Panc1 (cell line): ENCODE measurements around the gene VASN. TPM values are rescaled to one million over a fixed set of nuclear protein-coding genes. Genes with fewer than 3 reads are reported as not detected.

ENCODE experiments used
- ATAC-seq: fragments of 200-7000 bp; cut with Tn5 transposase; 2 replicates; pipeline ENCODE4 v1.9.1; 2020; ENCODE audit warnings: mild to moderate bottlenecking, moderate library complexity
- BruUV-seq: library from RNA; stranded (reverse); fragments of 400-500 nt; replicated peaks from 2 replicates; lab custom pipeline; 2021; lab: Mats Ljungman, UMichigan
- CTCF ChIA-PET: fragments of 300-600 bp; sonication (Branson Sonifier 250); formaldehyde crosslinking; loops from one replicate; lab custom pipeline; 2022; ENCODE audit warnings: antibody characterized with exemption; lab: Charles Lee
- POLR2A ChIA-PET: fragments of 300-600 bp; sonication (Branson Sonifier 250); formaldehyde crosslinking; loops from one replicate; lab custom pipeline; 2022; ENCODE audit warnings: antibody characterized with exemption; lab: Charles Lee
- DNase-seq: peaks from one replicate; pipeline ENCODE4 v3.0.0-alpha.2; 2010; ENCODE audit warnings: low read depth, low spot score
- H3K27ac ChIP-seq: 2 replicates; pipeline ENCODE4 v1.5.1; 2011; ENCODE audit warnings: mild to moderate bottlenecking, low read length, inconsistent platforms
- H3K27me3 ChIP-seq: fragments of 200-500 bp; sonication (Bioruptor generic); 2 replicates; pipeline ENCODE4 v1.6.0; 2014; ENCODE audit warnings: low read length, inconsistent platforms; ENCODE audit not compliant: control insufficient read depth, insufficient read depth
- H3K36me3 ChIP-seq: fragments of 200-500 bp; sonication (Bioruptor generic); 2 replicates; pipeline ENCODE4 v1.5.1; 2014; ENCODE audit warnings: inconsistent platforms, mild to moderate bottlenecking, low read length, moderate library complexity; ENCODE audit not compliant: control insufficient read depth, insufficient read depth
- H3K4me1 ChIP-seq: 2 replicates; pipeline ENCODE4 v1.5.1; 2011; ENCODE audit warnings: inconsistent platforms, mild to moderate bottlenecking, low read length, moderate library complexity; ENCODE audit not compliant: control insufficient read depth, insufficient read depth
- H3K4me3 ChIP-seq, 2 experiments: 2 replicates each; pipeline ENCODE4 v1.5.1; 2011 to 2012; ENCODE audit warnings: low read depth in 2 of 2, low read length in 2 of 2, mild to moderate bottlenecking in 2 of 2, inconsistent platforms in 1 of 2, moderate library complexity in 1 of 2
- H3K9me3 ChIP-seq: fragments of 200-500 bp; sonication (Bioruptor generic); 2 replicates; pipeline ENCODE4 v1.5.1; 2014; ENCODE audit warnings: low read depth, mild to moderate bottlenecking, inconsistent platforms, low read length, moderate library complexity; ENCODE audit not compliant: control insufficient read depth, insufficient read depth
- CTCF ChIP-seq: fragments of 450-650 bp; IDR thresholded peaks from 2 replicates; pipeline ENCODE4 v1.5.1; 2017; ENCODE audit warnings: mild to moderate bottlenecking
- POLR2AphosphoS5 ChIP-seq: IDR thresholded peaks from 2 replicates; pipeline ENCODE4 v1.6.1; 2012; ENCODE audit warnings: mild to moderate bottlenecking, low read depth, low read length, moderate library complexity
- REST ChIP-seq, 2 experiments: IDR thresholded peaks; 2 replicates each; pipeline ENCODE4 v1.6.1; 2011 to 2012; ENCODE audit warnings: low read depth in 2 of 2, control low read depth in 1 of 2, low read length in 1 of 2, mild to moderate bottlenecking in 1 of 2, moderate library complexity in 1 of 2; ENCODE audit not compliant: insufficient read depth in 1 of 2
- SIN3A ChIP-seq: IDR thresholded peaks from 2 replicates; pipeline ENCODE4 v1.6.1; 2012; ENCODE audit warnings: low read depth, mild to moderate bottlenecking, low read length, moderate library complexity, borderline replicate concordance; ENCODE audit not compliant: insufficient read depth
- TCF7L2 ChIP-seq: IDR thresholded peaks from 2 replicates; pipeline ENCODE4 v1.6.1; 2011; ENCODE audit warnings: mild to moderate bottlenecking, low read depth, low read length, inconsistent platforms
- in situ Hi-C: cut with HindIII; loops from 2 replicates; pipeline ENCODE4 v1.10.0; 2016; ENCODE audit warnings: low sequenced_read_pairs, low pct_unique_long_range_greater_than_20kb
- intact Hi-C: fragments of 100-400 bp; cut with micrococcal nuclease; formaldehyde crosslinking; loops from one replicate; pipeline ENCODE4 v1.10.0; 2022; ENCODE audit not compliant: unreplicated experiment
- total RNA-seq: library from RNA; stranded (reverse); gene quantifications from one replicate; pipeline ENCODE4 v1.2.1, GENCODE V29; 2021; ENCODE audit not compliant: unreplicated experiment

Gene VASN
- total RNA-seq, 1 experiment from 2014 or later: 33.5 TPM

- Histone ChIP-seq H3K27me3 (no peaks in the 10 kb centered on the region), H3K4me1 (peaks cover 36% of the 10 kb centered on the region), H3K9me3 (no peaks in the 10 kb centered on the region), H3K27ac (no peak overlapping the region), H3K36me3 (peaks cover 2% of the 10 kb centered on the region; the same call in 1 of the 2 replicates), H3K4me3 (no peak overlapping the region)
- no peak for TF ChIP-seq POLR2AphosphoS5
- ATAC-seq: no peak
- no peak for DNase-seq
- CTCF ChIA-PET: interaction anchor here (0.6 to 1.0 kb wide), 2 partner anchors 32 to 43 kb away, joined by 3 to 9 read pairs; no protein-coding TSS in a partner anchor
- BruUV-seq: no TSS peak
- in situ Hi-C loops: no loop called here
- POLR2A ChIA-PET: no interaction called here
- intact Hi-C loops: no loop called here
Observed at GRCh38 chr16:4332083-4332482, 39.6 kb upstream of the VASN start.

GRCh38 chr16:4332623-4333307 is 38.9 kb upstream of the VASN start:
- intact Hi-C loops (no loop called here), in situ Hi-C loops (no loop called here)
- BruUV-seq: no TSS peak
- Histone ChIP-seq H3K27ac (no peak overlapping the region), H3K36me3 (peaks cover 2% of the 10 kb centered on the region; the same call in 1 of the 2 replicates), H3K4me3 (no peak overlapping the region), H3K9me3 (no peaks in the 10 kb centered on the region), H3K27me3 (no peaks in the 10 kb centered on the region), H3K4me1 (peaks cover 40% of the 10 kb centered on the region)
- CTCF ChIA-PET: interaction anchor here (0.6 to 1.0 kb wide), 3 partner anchors 33 to 235 kb away, joined by 3 to 9 read pairs (median 9); no protein-coding TSS in a partner anchor
- DNase-seq (no peak), ATAC-seq (no peak)
- TF ChIP-seq REST (IDR thresholded peaks at IDR 0.05; ENCODE audit: insufficient read depth in 1 of 2, low read depth in 2 of 2, low read length in 1 of 2): no peak
- no peak for TF ChIP-seq TCF7L2
- no peak for TF ChIP-seq POLR2AphosphoS5
- TF ChIP-seq SIN3A: no peak
- TF ChIP-seq CTCF: no peak
- POLR2A ChIA-PET: no interaction called here

- intact Hi-C loops (no loop called here), in situ Hi-C loops (no loop called here)
- H3K27me3 ChIP-seq: no peaks in the 10 kb centered on the region
- BruUV-seq: no TSS peak
- H3K4me3 ChIP-seq: no peak overlapping the region
- POLR2A ChIA-PET: no interaction called here
- no peak overlapping the region for H3K27ac ChIP-seq
- TF ChIP-seq REST (IDR thresholded peaks at IDR 0.05; ENCODE audit: insufficient read depth in 1 of 2, low read depth in 2 of 2, low read length in 1 of 2): no peak
- no peak for TF ChIP-seq TCF7L2
- no peak for TF ChIP-seq POLR2AphosphoS5
- no peak for TF ChIP-seq CTCF
- TF ChIP-seq SIN3A: no peak
- DNase-seq: no peak
- peaks cover 40% of the 10 kb centered on the region for H3K4me1 ChIP-seq
- no peaks in the 10 kb centered on the region for H3K9me3 ChIP-seq
- peaks cover 2% of the 10 kb centered on the region; the same call in 1 of the 2 replicates for H3K36me3 ChIP-seq
- no peak for ATAC-seq
- CTCF ChIA-PET: interaction anchor here (0.6 kb wide), 1 partner anchor 236 kb away, joined by 9 read pairs; no protein-coding TSS in a partner anchor
Observed at GRCh38 chr16:4333308-4333638, 38.4 kb upstream of the VASN start.
